H1 (cell line): Measurements from ENCODE around the gene BRICD5. TPM values are rescaled to one million over a fixed set of nuclear protein-coding genes. Genes with fewer than 3 reads are reported as not detected.

Experiments used
- CTCF ChIA-PET: fragments of 300-600 bp; sonication (Branson Sonifier 250); formaldehyde crosslinking; loops from one replicate; lab custom pipeline; 2021; ENCODE audit not compliant: partially characterized antibody; lab: Charles Lee
- POLR2A ChIA-PET: fragments of 300-600 bp; sonication (Branson Sonifier 250); formaldehyde crosslinking; loops from one replicate; lab custom pipeline; 2021; ENCODE audit warnings: inconsistent platforms; ENCODE audit not compliant: partially characterized antibody; lab: Charles Lee
- DNase-seq, 2 experiments: peaks; one replicate each; pipeline versions ENCODE4 v3.0.0 to v3.0.0-alpha.2; 2010 to 2022; ENCODE audit warnings: low spot score in 2 of 2, low read depth in 1 of 2, mixed read lengths in 1 of 2
- FAIRE-seq: peaks from 2 replicates; lab custom pipeline; 2011; peaks lifted over from hg19 to GRCh38; lab: Jason Lieb, UNC
- H2AFZ ChIP-seq: 2 replicates; pipeline ENCODE4 v1.8.1; 2012; ENCODE audit warnings: low read length, inconsistent platforms
- H2AK5ac ChIP-seq: 2 replicates; pipeline ENCODE4 v1.6.1; 2013; ENCODE audit warnings: low read depth, low read length
- H2BK120ac ChIP-seq: replicated peaks from 2 replicates; pipeline ENCODE3; 2013; ENCODE audit warnings: low read depth, low read length, inconsistent platforms
- H2BK12ac ChIP-seq: 2 replicates; pipeline ENCODE4 v1.6.1; 2013; ENCODE audit warnings: low read depth, low read length
- H2BK15ac ChIP-seq: 2 replicates; pipeline ENCODE4 v1.6.1; 2013; ENCODE audit warnings: low read length
- H2BK20ac ChIP-seq: 2 replicates; pipeline ENCODE4 v1.6.1; 2013; ENCODE audit warnings: low read length
- H2BK5ac ChIP-seq: 2 replicates; pipeline ENCODE4 v1.6.1; 2013; ENCODE audit warnings: low read depth, low read length
- H3K14ac ChIP-seq: 2 replicates; pipeline ENCODE4 v1.6.1; 2013; ENCODE audit warnings: inconsistent platforms; ENCODE audit not compliant: insufficient read length
- H3K18ac ChIP-seq: 2 replicates; pipeline ENCODE4 v1.6.1; 2013; ENCODE audit warnings: low read length; ENCODE audit errors: extremely low read depth
- H3K23ac ChIP-seq: 2 replicates; pipeline ENCODE4 v1.6.1; 2013; ENCODE audit warnings: inconsistent platforms; ENCODE audit not compliant: insufficient read length
- H3K23me2 ChIP-seq: 2 replicates; pipeline ENCODE4 v1.6.1; 2013; ENCODE audit warnings: low read depth, low read length
- H3K27ac ChIP-seq: 2 replicates; pipeline ENCODE4 v1.6.1; 2011; ENCODE audit warnings: low read depth, low read length, inconsistent platforms
- H3K27me3 ChIP-seq, 4 experiments: replicated peaks in 1 of 4; 1 replicate in 1 of 4; 2 replicates in 3 of 4; pipeline versions ENCODE4 v1.6.1 to v1.8.1; 2011 to 2013; ENCODE audit warnings: low read length in 3 of 4, mild to moderate bottlenecking in 3 of 4, inconsistent platforms in 2 of 4, mixed read lengths in 2 of 4, moderate library complexity in 1 of 4; ENCODE audit not compliant: control insufficient read depth in 3 of 4, insufficient read depth in 3 of 4; ENCODE audit errors: extremely low read depth in 1 of 4
- H3K36me3 ChIP-seq, 4 experiments: 2 replicates each; pipeline versions ENCODE4 v1.6.1 to v1.8.1; 2011 to 2013; ENCODE audit warnings: mild to moderate bottlenecking in 4 of 4, low read length in 3 of 4, moderate library complexity in 2 of 4, control low read depth in 1 of 4, inconsistent platforms in 1 of 4; ENCODE audit not compliant: insufficient read depth in 4 of 4, control insufficient read depth in 2 of 4
- H3K4ac ChIP-seq: replicated peaks from 2 replicates; pipeline ENCODE3; 2013; ENCODE audit warnings: low read length, low read depth, mixed read lengths, inconsistent platforms; ENCODE audit not compliant: insufficient read length
- H3K4me1 ChIP-seq, 4 experiments: replicated peaks in 1 of 4; 1 replicate in 1 of 4; 2 replicates in 3 of 4; pipeline versions ENCODE4 v1.6.1 to v1.8.1; 2011 to 2013; ENCODE audit warnings: low read length in 3 of 4, inconsistent platforms in 2 of 4, mixed read lengths in 1 of 4; ENCODE audit not compliant: insufficient read depth in 4 of 4, control insufficient read depth in 3 of 4
- H3K4me2 ChIP-seq, 2 experiments: 2 replicates each; pipeline versions ENCODE4 v1.6.1 to v1.8.1; 2011 to 2013; ENCODE audit warnings: low read depth in 2 of 2, low read length in 2 of 2, control low read depth in 1 of 2, inconsistent platforms in 1 of 2, mild to moderate bottlenecking in 1 of 2; ENCODE audit not compliant: insufficient read depth in 1 of 2
- H3K4me3 ChIP-seq, 4 experiments: fragments of 200-600, 300-600 bp in 1 of 4; sonication (generic), shearing (Covaris generic), sonication (Bioruptor Twin) in 1 of 4; 2 replicates each; pipeline versions ENCODE4 v1.5.1 to v1.8.1; 2011 to 2016; ENCODE audit warnings: low read length in 4 of 4, low read depth in 3 of 4, control low read depth in 2 of 4, inconsistent platforms in 2 of 4, mild to moderate bottlenecking in 2 of 4, mixed read lengths in 1 of 4, moderate library complexity in 1 of 4; ENCODE audit not compliant: insufficient read depth in 2 of 4; ENCODE audit errors: extremely low read depth in 1 of 4
- H3K56ac ChIP-seq: replicated peaks from 2 replicates; pipeline ENCODE3; 2013; ENCODE audit warnings: low read depth, mild to moderate bottlenecking, mixed read lengths, low read length, inconsistent platforms; ENCODE audit not compliant: insufficient read length
- H3K79me1 ChIP-seq: 2 replicates; pipeline ENCODE4 v1.6.1; 2013; ENCODE audit warnings: low read depth, low read length, control low read depth
- H3K79me2 ChIP-seq, 2 experiments: 2 replicates each; pipeline versions ENCODE4 v1.6.1 to v1.8.1; 2012 to 2013; ENCODE audit warnings: low read length in 2 of 2, mild to moderate bottlenecking in 2 of 2, inconsistent platforms in 1 of 2; ENCODE audit not compliant: insufficient read depth in 2 of 2, control insufficient read depth in 1 of 2
- H3K9ac ChIP-seq, 4 experiments: replicated peaks in 1 of 4; 1 replicate in 1 of 4; 2 replicates in 3 of 4; pipeline versions ENCODE4 v1.6.1 to v1.8.1; 2011 to 2013; ENCODE audit warnings: low read depth in 3 of 4, low read length in 3 of 4, control low read depth in 2 of 4, mild to moderate bottlenecking in 2 of 4, moderate library complexity in 2 of 4, inconsistent platforms in 1 of 4; ENCODE audit errors: extremely low read depth in 1 of 4
- H3K9me3 ChIP-seq, 2 experiments: 2 replicates each; pipeline versions ENCODE4 v1.6.1 to v1.8.1; 2012 to 2013; ENCODE audit warnings: mild to moderate bottlenecking in 2 of 2, moderate library complexity in 2 of 2, control low read depth in 1 of 2, inconsistent platforms in 1 of 2, low read depth in 1 of 2, low read length in 1 of 2, mixed read lengths in 1 of 2; ENCODE audit not compliant: insufficient read depth in 2 of 2
- H4K20me1 ChIP-seq, 2 experiments: replicated peaks in 1 of 2; 2 replicates each; pipeline versions ENCODE3 to v1.8.1; 2011 to 2013; ENCODE audit warnings: inconsistent platforms in 2 of 2, low read length in 2 of 2, mild to moderate bottlenecking in 1 of 2; ENCODE audit not compliant: insufficient read depth in 2 of 2, control insufficient read depth in 1 of 2
- H4K5ac ChIP-seq: 2 replicates; pipeline ENCODE4 v1.6.1; 2013; ENCODE audit warnings: low read length, low read depth, mixed read lengths, inconsistent platforms; ENCODE audit not compliant: insufficient read length
- H4K8ac ChIP-seq: 2 replicates; pipeline ENCODE4 v1.8.0; 2013; ENCODE audit warnings: mild to moderate bottlenecking, moderate library complexity, low read length, inconsistent platforms; ENCODE audit not compliant: insufficient read depth; ENCODE audit errors: extremely low read depth
- H4K91ac ChIP-seq: replicated peaks from 2 replicates; pipeline ENCODE3; 2013; ENCODE audit warnings: low read length, mixed read lengths, inconsistent platforms; ENCODE audit not compliant: insufficient read length
- ASH2L ChIP-seq: fragments of 200-600, 300-600 bp; sonication (generic); IDR thresholded peaks from one replicate; pipeline ENCODE4 v1.7.1; 2017; ENCODE audit warnings: low read length
- BACH1 ChIP-seq: IDR thresholded peaks from 2 replicates; pipeline ENCODE4 v1.6.1; 2012; ENCODE audit warnings: low read length, improper control_type of control experiment
- CBX5 ChIP-seq: fragments of 300-800, 300-1000 bp; sonication (generic); IDR thresholded peaks from 2 replicates; pipeline ENCODE4 v1.7.1; 2016; ENCODE audit warnings: antibody characterized with exemption, low read length, low read depth
- CHD1 ChIP-seq: IDR thresholded peaks from 2 replicates; pipeline ENCODE4 v1.6.1; 2012; ENCODE audit warnings: low read depth, low read length, improper control_type of control experiment
- FOSL1 ChIP-seq: IDR thresholded peaks from 2 replicates; pipeline ENCODE4 v1.6.1; 2011; ENCODE audit warnings: mild to moderate bottlenecking, low read depth, low read length, moderate library complexity; ENCODE audit not compliant: insufficient read depth
- JUN ChIP-seq: IDR thresholded peaks from 2 replicates; pipeline ENCODE4 v1.6.1; 2011; ENCODE audit warnings: low read depth, mild to moderate bottlenecking, improper control_type of control experiment, low read length
- KDM5A ChIP-seq: fragments of 200-600 bp; IDR thresholded peaks from 2 replicates; pipeline ENCODE4 v1.7.1; 2012; ENCODE audit warnings: mild to moderate bottlenecking, low read length, inconsistent platforms, mixed read lengths
- NANOG ChIP-seq: IDR thresholded peaks from 2 replicates; pipeline ENCODE4 v1.6.1; 2011; ENCODE audit warnings: low read length, low read depth, mild to moderate bottlenecking, inconsistent platforms; ENCODE audit not compliant: insufficient read depth, poor library complexity, severe bottlenecking
- NRF1 ChIP-seq: IDR thresholded peaks from 2 replicates; pipeline ENCODE4 v1.6.1; 2011; ENCODE audit warnings: mild to moderate bottlenecking, low read depth, low read length, improper control_type of control experiment
- POLR2A ChIP-seq, 2 experiments: IDR thresholded peaks; 1 replicate in 1 of 2; 2 replicates in 1 of 2; pipeline ENCODE4 v1.6.1; 2011; ENCODE audit warnings: low read depth in 2 of 2, low read length in 2 of 2, mild to moderate bottlenecking in 2 of 2; ENCODE audit errors: control extremely low read depth in 1 of 2
- SP1 ChIP-seq: IDR thresholded peaks from 2 replicates; pipeline ENCODE4 v1.6.1; 2011; ENCODE audit warnings: low read depth, low read length
- TAF7 ChIP-seq: optimal IDR thresholded peaks from 2 replicates; pipeline ENCODE3; 2011; ENCODE audit warnings: low read depth, mild to moderate bottlenecking, inconsistent platforms, low read length, moderate library complexity, borderline replicate concordance
- WGBS, 2 experiments: shearing (Covaris generic) in 1 of 2; methylation state at CpG; one replicate each; pipeline versions ENCODE4 v1.1.6 to v1.1.7; 2013 to 2015; ENCODE audit warnings: low lambda C conversion rate in 2 of 2, mixed read lengths in 2 of 2, inconsistent platforms in 1 of 2, low coverage in 1 of 2, missing lambda C conversion rate in 1 of 2; ENCODE audit not compliant: insufficient replicate concordance in 2 of 2, insufficient coverage in 1 of 2, insufficient read length in 1 of 2; ENCODE audit errors: extremely low coverage in 1 of 2, missing lambda C conversion rate in 1 of 2; 5-methylcytosine and 5-hydroxymethylcytosine counted together
- polyA plus RNA-seq, 7 experiments: library from polyadenylated mRNA; depleted of rRNA in 3 of 7; stranded (reverse) in 5 of 7; unstranded in 2 of 7; fragments of >200 nt in 5 of 7; fragments of 200-250 nt in 2 of 7; gene quantifications; 1 replicate in 5 of 7; 2 replicates in 1 of 7; 4 replicates in 1 of 7; pipeline versions ENCODE4 v1.2.1 to v1.2.3, GENCODE V29; 2011 to 2013; ENCODE audit warnings: missing spikeins in 2 of 7, mixed read lengths in 2 of 7
- total RNA-seq: library from RNA; stranded (reverse); fragmentation: NEBNext Ultra II Directional; extraction: Animal tissue kit (Norgen Biotek cat#: 25700); gene quantifications from 2 replicates; pipeline ENCODE4 v1.2.1, GENCODE V29; 2021
- TF ChIP-seq, protein P1 (sequence below): IDR thresholded peaks from 2 replicates; pipeline ENCODE4 v1.6.1; 2012; ENCODE audit warnings: inconsistent platforms

BRICD5 gene
- total and polyA plus RNA-seq, 2 of the 8 experiments (the other 6 are each of a cell fraction or from before 2014, with no cell fraction given), result 8.5 to 14.2 TPM

DNA sequence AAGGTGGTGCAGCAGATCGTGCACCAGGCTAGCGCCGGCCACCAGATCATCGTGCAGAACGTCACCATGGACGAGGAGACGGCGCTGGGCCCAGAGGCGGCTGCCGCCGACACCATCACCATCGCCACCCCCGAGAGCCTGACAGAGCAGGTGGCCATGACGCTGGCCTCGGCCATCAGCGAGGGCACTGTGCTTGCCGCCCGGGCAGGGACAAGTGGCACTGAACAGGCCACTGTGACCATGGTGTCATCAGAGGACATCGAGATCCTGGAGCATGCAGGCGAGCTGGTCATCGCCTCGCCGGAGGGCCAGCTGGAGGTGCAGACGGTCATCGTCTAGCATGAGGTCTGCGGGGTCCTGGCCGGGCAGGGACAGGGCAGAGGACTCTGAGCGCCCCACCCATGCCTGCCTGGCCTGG is 24.6 kb upstream of the BRICD5 start:
- Histone ChIP-seq H4K91ac (no peak overlapping the region), H2BK5ac (no peak overlapping the region), H3K18ac (no peak overlapping the region), H4K5ac (no peak overlapping the region), H4K20me1 (peaks cover 0 to 14% of the 10 kb centered on the region in 2 experiments), H3K79me2 (no peaks in the 10 kb centered on the region), H3K4me3 (no peak overlapping the region), H3K27me3 (peaks cover 4 to 20% (median 16%) of the 10 kb centered on the region in 4 experiments; a peak in 6 of 7 replicates), H2BK20ac (no peak overlapping the region), H2BK15ac (no peak overlapping the region), H3K23me2 (peaks cover 16% of the 10 kb centered on the region; the same call in 1 of the 2 replicates), H3K27ac (no peak overlapping the region), H4K8ac (no peak overlapping the region), H3K4me1 (peaks cover 0 to 19% (median 10%) of the 10 kb centered on the region in 4 experiments; a peak in 5 of 7 replicates), H2BK12ac (no peak overlapping the region), H3K14ac (no peak overlapping the region), H3K36me3 (peaks cover 3 to 40% (median 6%) of the 10 kb centered on the region in 4 experiments; a peak in 4 of 8 replicates), H3K4me2 (no peak overlapping the region; a peak in 1 of 4 replicates), H2BK120ac (no peak overlapping the region), H3K4ac (no peak overlapping the region), H3K9me3 (no peaks in the 10 kb centered on the region), H3K23ac (no peak overlapping the region), H2AK5ac (no peak overlapping the region), H3K79me1 (no peaks in the 10 kb centered on the region), H2AFZ (no peak overlapping the region), H3K56ac (no peak overlapping the region), H3K9ac (no peak overlapping the region)
- CTCF ChIA-PET, result interaction anchor here (2.7 kb wide), 1 partner anchor 10 kb away, joined by 9 read pairs; no protein-coding TSS in a partner anchor
- WGBS, 2 experiments, result 97% methylated on average over 27 of the region's 28 CpGs; no CpG with 5 or more reads in 1 of the 2 experiments
- POLR2A ChIA-PET, result interaction anchor here (0.8 to 8.6 kb wide), 10 partner anchors 9 to 296 kb away, joined by 3 to 181 read pairs (median 6); partner anchors contain the start of genes CEMP1, E4F1, ECI1 and MLST8
- FAIRE-seq, result no peak
- no peak for DNase-seq
- TF ChIP-seq KDM5A, result no peak
- no peak for TF ChIP-seq CBX5
- no peak for TF ChIP-seq JUN
- TF ChIP-seq TAF7, result no peak
- TF ChIP-seq BACH1, result no peak
- no peak for TF ChIP-seq ASH2L
- TF ChIP-seq CHD1, result no peak
- no peak for TF ChIP-seq SP1
- no peak for TF ChIP-seq NRF1
- TF ChIP-seq, protein P1, sequence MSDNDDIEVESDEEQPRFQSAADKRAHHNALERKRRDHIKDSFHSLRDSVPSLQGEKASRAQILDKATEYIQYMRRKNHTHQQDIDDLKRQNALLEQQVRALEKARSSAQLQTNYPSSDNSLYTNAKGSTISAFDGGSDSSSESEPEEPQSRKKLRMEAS, result no peak
- no peak for TF ChIP-seq NANOG
- TF ChIP-seq POLR2A (IDR thresholded peaks at IDR 0.05; ENCODE audit: control extremely low read depth in 1 of 2, low read depth in 2 of 2, low read length in 2 of 2), result no peak
- no peak for TF ChIP-seq FOSL1
